HCEC 1CT (cell line): ENCODE measurements around the gene KAT7.
"Not testable (repeated sequence)": the region's sequence is repeated elsewhere in the genome, so short reads cannot be mapped to it uniquely, and the experiment has no call there.

Experiments used
- DNase-seq: peaks from one replicate; pipeline ENCODE4 v3.0.0-alpha.2; 2017

Gene KAT7

DNA sequence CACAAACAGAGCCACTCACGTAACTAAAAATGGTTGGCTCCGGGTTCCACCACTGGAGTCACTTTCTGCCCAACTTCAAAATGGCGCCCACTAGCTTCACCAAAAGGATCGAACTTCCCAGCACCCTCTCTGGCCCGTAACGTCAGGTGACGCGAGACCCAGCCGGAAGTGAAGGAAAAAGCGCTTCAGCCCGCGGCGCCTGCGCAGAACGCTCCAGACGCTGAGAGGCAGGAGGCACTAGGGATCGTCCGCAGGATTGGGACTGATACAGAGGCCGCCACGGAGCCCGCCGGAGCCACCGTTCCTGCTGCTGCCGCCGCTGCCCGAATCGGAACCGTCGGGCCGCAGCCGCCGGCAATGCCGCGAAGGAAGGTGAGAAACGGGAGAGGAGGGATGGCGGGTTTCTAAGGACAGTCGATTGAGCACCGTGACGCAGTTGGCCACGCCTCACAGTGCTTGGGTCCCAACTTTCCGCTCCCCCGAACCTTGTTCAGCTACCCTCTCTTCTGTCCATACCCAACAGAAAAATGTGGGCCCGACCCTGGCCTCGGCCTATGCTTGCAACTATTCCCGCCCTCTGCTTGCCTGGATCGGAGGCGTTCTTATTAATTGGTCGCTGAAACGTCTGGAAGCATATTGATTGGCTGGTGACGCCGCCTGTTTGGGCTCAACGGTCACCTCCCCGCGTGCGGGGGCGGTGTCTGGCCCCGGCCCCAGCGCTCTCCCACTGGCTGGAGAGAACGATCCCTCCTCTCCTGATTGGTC, at the start of gene KAT7:
TSS of gene KAT7 (plus strand) at position 204 of the 765 bp plus-strand sequence. CDS start at position 358, 154 bp downstream.
- peak; percentile 100 for DNase-seq

GRCh38 chr17:49739641-49740271, 48.7 kb upstream of the KAT7 start:
- no peak for DNase-seq

DNA sequence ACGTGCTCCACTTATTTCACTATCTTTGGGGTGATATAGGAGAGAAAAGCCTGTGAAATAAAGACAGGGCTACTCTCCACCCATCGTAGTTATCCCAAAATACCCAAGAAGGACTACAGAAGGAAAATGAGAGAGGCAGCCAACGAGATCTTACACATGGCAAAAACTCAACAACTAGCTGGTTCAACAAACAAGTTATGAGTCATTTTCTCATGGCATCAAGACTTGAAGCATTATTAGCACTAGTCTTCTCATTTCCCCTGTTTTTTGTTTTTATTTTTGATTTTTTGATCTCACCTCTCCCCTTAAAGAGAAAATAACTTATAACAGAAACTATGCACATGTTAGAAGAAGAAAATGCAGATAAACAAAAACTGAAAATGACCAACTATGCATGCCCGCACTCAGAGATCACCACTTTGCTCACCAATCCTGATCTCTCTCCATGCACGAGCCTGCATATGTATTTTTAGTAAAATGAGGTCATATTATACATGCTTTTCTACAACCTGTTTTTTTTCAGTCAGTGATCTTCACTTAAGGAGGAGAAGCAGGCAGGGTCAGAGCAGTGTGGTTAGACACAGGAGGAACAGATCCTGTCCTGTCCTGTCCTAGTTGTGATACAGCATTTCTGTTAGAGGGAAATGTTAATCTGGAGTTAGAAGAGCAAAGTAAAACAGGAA, 47.3 kb upstream of the KAT7 start:
- DNase-seq, result no peak

GRCh38 chr17:49741692-49742076, 46.8 kb upstream of the KAT7 start:
- no peak for DNase-seq

DNA sequence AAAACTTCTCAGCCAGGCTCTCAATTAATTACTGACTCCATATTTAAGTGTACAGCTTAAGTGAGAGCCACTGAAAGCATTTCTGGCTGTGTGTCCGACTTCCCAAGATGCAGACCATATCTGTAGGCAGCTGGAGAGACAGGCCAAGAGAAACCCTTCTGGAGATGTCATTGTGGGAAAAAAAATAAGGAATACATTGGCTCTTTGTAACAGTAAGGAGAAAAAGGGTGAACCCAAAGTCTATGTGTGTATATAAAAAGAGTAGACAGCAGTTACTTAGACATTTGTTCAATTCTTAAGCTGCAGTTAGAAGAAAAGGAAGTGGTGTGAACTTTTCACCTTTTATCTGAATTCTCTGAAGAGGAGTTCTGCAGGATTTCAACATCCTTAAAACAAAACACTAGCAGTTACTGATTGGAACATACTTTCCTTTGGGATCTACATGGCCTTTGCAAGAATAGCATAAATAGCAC, 46.3 kb upstream of the KAT7 start:
- no peak for DNase-seq

DNA sequence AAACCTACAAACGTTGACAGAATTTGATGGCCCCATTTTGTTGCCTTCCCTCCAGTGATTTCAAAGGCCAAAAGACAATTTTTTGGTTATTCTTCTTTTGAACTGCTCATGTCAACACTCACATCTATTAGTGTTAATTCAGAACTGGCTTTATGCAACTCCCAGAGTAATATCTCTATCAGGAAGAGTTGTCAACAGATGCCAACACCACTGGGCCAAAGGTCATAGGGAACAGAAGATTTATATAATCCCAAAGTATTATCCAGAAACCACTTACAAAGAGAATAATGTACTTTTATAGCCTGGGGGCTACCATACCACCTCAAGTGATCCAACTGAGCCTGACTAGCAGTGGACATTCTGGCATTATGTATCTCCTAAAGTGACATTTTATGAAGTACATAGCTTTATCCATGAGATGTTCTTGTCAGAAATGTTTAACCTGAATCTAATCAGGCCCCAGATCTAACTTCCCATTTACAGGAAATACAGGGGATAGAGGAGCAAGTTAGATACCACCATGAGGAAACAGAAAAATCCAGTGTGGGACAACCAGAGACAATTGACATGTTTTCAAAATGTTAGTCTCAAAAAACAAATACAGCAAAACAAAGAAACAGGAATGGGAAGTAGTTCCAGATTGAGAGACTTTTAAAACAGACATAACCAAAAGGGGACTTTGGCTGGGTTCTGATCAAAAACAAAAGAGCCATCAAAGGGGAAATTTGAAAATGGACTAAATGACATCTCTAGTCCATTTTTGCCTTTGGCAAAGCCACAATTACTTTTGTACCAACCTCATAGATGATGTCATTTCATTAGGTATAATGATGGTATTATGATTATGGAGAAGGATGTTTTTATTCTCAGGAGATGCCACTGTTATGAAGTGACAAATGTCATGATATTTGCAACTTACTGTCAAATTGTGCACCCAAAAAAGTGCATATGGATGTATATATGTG, 43.0 kb upstream of the KAT7 start:
- no peak for DNase-seq

GRCh38 chr17:49746791-49747490, 41.5 kb upstream of the KAT7 start:
- DNase-seq, result no peak

DNA sequence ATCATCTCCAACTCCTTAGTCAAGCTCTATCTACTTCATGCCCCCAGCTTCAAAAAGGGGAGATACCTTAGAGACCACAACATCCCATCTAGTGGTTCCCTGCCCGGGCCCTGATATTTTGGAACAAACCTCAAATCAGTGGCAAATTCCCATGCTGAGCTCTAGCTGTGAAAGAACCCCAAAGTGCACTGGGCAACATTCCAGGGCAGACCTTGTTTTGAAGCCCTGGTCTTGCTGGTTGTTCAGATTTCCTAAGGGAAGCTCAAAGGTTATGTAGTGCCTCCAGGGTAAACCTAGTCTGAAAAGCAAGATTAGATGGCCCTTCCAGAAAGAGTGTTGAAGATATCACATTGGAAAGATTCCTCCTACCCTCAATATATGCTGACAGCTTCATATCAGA, 40.8 kb upstream of the KAT7 start:
- DNase-seq, result no peak

- DNase-seq, result no peak
Measured at GRCh38 chr17:49748223-49748622, 40.3 kb upstream of the KAT7 start.

GRCh38 chr17:49748791-49749190, 39.7 kb upstream of the KAT7 start:
- DNase-seq, result no peak

GRCh38 chr17:49749730-49750129, 38.8 kb upstream of the KAT7 start:
- no peak for DNase-seq

DNA sequence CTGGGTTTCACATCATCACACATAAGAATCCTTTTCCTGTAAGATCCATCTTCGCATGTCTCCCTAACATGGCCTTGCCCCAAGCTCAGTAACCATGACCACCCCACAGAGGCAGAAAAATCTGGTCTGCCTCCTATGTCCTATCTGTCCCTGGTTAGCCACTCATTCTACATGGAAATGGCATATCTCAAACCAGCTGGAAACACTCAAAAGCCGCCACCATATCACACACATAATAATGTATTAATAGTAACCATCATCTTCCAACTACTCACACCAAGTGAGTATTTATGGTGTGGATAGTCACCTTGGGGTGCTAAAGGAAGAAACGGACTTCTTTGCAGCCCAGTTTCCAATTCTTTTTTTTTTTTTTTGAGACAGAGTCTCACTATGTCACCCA, 36.0 kb upstream of the KAT7 start:
- no peak for DNase-seq

DNA sequence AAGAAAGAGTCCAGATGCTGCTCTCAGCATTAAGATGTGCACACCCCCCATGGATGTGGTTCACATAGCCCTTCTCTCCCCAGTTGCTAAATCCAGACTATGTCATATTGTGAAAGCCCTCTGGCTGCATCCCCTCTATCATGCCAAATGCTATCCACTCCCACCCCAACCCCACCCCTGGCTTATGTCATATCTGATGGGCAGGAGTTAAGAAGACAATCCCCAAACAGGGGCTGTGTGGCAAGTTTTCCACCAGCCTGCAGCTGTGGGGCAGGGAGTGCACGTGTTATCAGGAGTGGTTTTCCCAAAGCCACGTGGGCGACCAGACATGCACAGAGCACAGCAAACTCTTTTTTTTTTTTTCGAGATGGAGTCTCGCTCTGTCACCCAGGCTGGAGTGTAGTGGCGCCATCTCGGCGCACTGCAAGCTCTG, 34.5 kb upstream of the KAT7 start:
- DNase-seq, result no peak

GRCh38 chr17:49755663-49756283, 32.7 kb upstream of the KAT7 start:
- DNase-seq, result no peak

- no peak for DNase-seq
Measured at GRCh38 chr17:49756323-49757150, 31.9 kb upstream of the KAT7 start.

- DNase-seq, result no peak
Measured at GRCh38 chr17:49757151-49757777, 31.2 kb upstream of the KAT7 start.

DNA sequence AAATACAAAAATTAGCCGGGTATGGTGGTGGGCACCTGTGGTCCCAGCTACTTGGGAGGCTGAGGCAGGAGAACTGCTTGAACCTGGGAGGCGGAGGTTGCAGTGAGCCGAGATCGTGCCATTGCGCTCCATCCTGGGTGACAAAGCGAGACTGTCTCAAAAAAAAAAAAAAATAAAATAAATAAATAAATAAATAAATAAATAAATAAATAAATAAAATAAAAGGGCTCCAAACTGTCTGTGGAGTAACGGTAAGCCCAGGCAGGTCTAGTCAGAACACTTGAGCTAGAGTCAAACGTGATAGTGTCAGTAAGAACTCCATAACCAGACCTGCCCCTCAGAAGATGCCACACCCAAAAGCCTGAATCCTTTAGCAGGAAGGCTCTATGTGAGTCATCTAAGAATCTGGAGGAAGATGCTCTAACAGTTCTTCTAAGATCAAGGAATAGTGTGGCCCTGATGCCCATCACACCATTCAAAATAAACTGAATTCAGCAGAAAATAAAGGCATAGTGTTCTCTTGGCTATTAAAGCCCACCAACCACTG, 29.9 kb upstream of the KAT7 start:
- DNase-seq, result not testable (repeated sequence)

- DNase-seq, result no peak
Measured at GRCh38 chr17:49759203-49759602, 29.3 kb upstream of the KAT7 start.

DNA sequence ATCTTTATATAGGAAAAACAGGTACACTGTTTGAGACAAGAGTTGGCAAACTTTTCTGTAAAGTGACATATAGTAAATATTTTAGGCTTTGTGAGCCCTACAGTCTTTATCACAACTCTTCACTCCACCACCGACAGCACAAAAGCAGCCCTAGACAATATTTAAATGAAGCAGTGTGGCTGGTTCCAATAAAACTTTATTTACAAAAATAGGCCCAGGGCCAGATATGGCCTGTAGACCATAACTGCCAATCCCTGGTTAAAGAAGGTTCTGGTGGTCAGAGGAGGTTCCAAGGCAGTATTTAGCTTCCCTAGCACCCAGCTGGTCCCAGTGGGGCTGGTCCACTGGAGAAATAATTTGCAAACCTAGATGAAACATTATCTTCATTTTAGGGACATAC, 28.2 kb upstream of the KAT7 start:
- DNase-seq, result no peak
